K562 (cell line): Measurements from ENCODE around the gene USP20. TPM values are rescaled to one million over a fixed set of nuclear protein-coding genes. Genes with fewer than 3 reads are reported as not detected.

Experiments used
- ADNP ChIP-seq: fragments of 200-800 bp; sonication (Bioruptor generic); IDR thresholded peaks from 2 replicates; pipeline ENCODE4 v1.6.1; 2016; ENCODE audit warnings: missing genetic modification characterization, missing compliant biosample characterization
- C11orf30 ChIP-seq: fragments of 450-650 bp; IDR thresholded peaks from 2 replicates; pipeline ENCODE4 v1.6.1; 2016; ENCODE audit warnings: low read depth, mild to moderate bottlenecking
- FOXK2 ChIP-seq, 2 experiments: fragments of 450-650 bp; IDR thresholded peaks in 1 of 2; conservative IDR thresholded peaks in 1 of 2; 2 replicates each; pipeline ENCODE4 v1.6.1; 2016; ENCODE audit warnings: low read depth in 2 of 2, mild to moderate bottlenecking in 1 of 2
- GATAD2A ChIP-seq: fragments of 450-650 bp; IDR thresholded peaks from 2 replicates; pipeline ENCODE4 v1.6.1; 2017
- KLF13 ChIP-seq: fragments of 450-650 bp; IDR thresholded peaks from 2 replicates; pipeline ENCODE4 v1.6.1; 2016; ENCODE audit warnings: missing genetic modification characterization, low read depth, mild to moderate bottlenecking, missing compliant biosample characterization, moderate library complexity, borderline replicate concordance
- MYBL2 ChIP-seq, 2 experiments: fragments of 450-650 bp in 1 of 2; sonication (generic) in 1 of 2; formaldehyde crosslinking in 1 of 2; IDR thresholded peaks; 2 replicates each; pipeline versions ENCODE4 v1.6.1 to v1.8.1; 2017 to 2022; ENCODE audit warnings: borderline replicate concordance in 1 of 2, inconsistent platforms in 1 of 2, low read depth in 1 of 2, mild to moderate bottlenecking in 1 of 2, missing genetic modification reagents in 1 of 2, moderate library complexity in 1 of 2
- SMAD4 ChIP-seq: fragments of 250-450 bp; sonication (Bioruptor Pico); conservative IDR thresholded peaks from 2 replicates; pipeline ENCODE4 v1.8.0; 2021; ENCODE audit warnings: inconsistent platforms, mild to moderate bottlenecking, moderate library complexity
- U2AF1 ChIP-seq: fragments of 200-400 bp; formaldehyde crosslinking; optimal IDR thresholded peaks from 2 replicates; pipeline ENCODE3; 2017; ENCODE audit warnings: mild to moderate bottlenecking, low read depth, low read length, moderate library complexity
- polyA plus RNA-seq, 8 experiments: library from polyadenylated mRNA; depleted of rRNA in 4 of 8; stranded (reverse) in 5 of 8; unstranded in 3 of 8; fragments of >200 nt; fragmentation: Nextera tagmentation in 2 of 8; fragmentation: Illumina TruSeq in 1 of 8; extraction: Ambion mirVana in 2 of 8; extraction: Trizol in 1 of 8; gene quantifications; 2 replicates each; pipeline versions ENCODE4 v1.2.1 to v1.2.3, GENCODE V29; 2011 to 2014; ENCODE audit warnings: inconsistent platforms in 1 of 8, missing spikeins in 1 of 8
- total RNA-seq, 7 experiments: library from RNA; depleted of rRNA in 6 of 7; stranded (reverse); fragments of >200 nt in 6 of 7; fragmentation: Illumina TruSeq in 2 of 7; extraction: Trizol in 2 of 7; gene quantifications; 2 replicates each; pipeline versions ENCODE4 v1.2.1 to v1.2.3, GENCODE V29; 2011 to 2021; ENCODE audit warnings: low replicate concordance in 1 of 7
- TF ChIP-seq, protein P1 (sequence below): fragments of 450-650 bp; IDR thresholded peaks from 2 replicates; pipeline ENCODE4 v1.6.1; 2016; ENCODE audit warnings: mild to moderate bottlenecking, moderate library complexity
- TF ChIP-seq, protein P2 (sequence below): fragments of 450-650 bp; IDR thresholded peaks from 2 replicates; pipeline ENCODE4 v1.6.1; 2016; ENCODE audit warnings: mild to moderate bottlenecking
- TF ChIP-seq, protein P3 (sequence below): fragments of 450-650 bp; formaldehyde crosslinking; IDR thresholded peaks from 2 replicates; pipeline ENCODE4 v1.4.0; 2020; ENCODE audit warnings: mild to moderate bottlenecking, moderate library complexity

USP20 gene
- total and polyA plus RNA-seq, 9 of the 15 experiments (the other 6 are each of a cell fraction or from before 2014, with no cell fraction given) = 1.9 to 136 (median 49.1) TPM

DNA sequence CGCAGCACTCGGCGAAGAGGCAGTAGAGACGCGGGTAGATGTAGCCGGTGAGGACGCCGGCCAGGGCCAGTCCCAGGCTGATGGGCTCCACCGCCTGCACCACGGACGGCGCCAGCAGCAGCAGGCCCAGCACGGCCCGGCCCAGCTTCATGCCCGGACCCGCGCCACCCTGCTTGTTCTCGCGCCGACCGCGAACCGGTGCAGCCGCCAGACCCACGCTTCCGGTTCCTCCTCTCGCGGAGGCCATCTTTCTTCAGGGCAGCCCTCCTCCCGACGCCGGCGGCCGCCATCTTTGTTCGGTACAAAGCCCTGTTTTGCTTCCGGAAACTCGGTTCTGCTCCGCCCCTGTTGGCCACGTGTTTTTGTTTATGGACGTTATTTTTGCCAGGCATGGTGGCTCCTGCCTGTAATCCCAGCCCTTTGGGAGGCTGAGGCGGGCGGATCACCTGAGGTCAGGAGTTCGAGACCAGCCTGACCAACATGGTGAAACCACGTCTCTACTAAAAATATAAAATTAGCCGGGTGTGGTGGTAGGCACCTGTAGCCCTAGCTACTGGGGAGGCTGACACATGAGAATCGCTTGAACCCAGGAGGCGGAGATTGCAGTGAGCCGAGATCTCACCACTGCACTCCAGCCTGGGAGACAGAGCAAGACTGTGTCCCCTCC lies 11.2 kb upstream of the USP20 start, which contains the start of gene TOR1A (continued):
- TF ChIP-seq, protein P1, sequence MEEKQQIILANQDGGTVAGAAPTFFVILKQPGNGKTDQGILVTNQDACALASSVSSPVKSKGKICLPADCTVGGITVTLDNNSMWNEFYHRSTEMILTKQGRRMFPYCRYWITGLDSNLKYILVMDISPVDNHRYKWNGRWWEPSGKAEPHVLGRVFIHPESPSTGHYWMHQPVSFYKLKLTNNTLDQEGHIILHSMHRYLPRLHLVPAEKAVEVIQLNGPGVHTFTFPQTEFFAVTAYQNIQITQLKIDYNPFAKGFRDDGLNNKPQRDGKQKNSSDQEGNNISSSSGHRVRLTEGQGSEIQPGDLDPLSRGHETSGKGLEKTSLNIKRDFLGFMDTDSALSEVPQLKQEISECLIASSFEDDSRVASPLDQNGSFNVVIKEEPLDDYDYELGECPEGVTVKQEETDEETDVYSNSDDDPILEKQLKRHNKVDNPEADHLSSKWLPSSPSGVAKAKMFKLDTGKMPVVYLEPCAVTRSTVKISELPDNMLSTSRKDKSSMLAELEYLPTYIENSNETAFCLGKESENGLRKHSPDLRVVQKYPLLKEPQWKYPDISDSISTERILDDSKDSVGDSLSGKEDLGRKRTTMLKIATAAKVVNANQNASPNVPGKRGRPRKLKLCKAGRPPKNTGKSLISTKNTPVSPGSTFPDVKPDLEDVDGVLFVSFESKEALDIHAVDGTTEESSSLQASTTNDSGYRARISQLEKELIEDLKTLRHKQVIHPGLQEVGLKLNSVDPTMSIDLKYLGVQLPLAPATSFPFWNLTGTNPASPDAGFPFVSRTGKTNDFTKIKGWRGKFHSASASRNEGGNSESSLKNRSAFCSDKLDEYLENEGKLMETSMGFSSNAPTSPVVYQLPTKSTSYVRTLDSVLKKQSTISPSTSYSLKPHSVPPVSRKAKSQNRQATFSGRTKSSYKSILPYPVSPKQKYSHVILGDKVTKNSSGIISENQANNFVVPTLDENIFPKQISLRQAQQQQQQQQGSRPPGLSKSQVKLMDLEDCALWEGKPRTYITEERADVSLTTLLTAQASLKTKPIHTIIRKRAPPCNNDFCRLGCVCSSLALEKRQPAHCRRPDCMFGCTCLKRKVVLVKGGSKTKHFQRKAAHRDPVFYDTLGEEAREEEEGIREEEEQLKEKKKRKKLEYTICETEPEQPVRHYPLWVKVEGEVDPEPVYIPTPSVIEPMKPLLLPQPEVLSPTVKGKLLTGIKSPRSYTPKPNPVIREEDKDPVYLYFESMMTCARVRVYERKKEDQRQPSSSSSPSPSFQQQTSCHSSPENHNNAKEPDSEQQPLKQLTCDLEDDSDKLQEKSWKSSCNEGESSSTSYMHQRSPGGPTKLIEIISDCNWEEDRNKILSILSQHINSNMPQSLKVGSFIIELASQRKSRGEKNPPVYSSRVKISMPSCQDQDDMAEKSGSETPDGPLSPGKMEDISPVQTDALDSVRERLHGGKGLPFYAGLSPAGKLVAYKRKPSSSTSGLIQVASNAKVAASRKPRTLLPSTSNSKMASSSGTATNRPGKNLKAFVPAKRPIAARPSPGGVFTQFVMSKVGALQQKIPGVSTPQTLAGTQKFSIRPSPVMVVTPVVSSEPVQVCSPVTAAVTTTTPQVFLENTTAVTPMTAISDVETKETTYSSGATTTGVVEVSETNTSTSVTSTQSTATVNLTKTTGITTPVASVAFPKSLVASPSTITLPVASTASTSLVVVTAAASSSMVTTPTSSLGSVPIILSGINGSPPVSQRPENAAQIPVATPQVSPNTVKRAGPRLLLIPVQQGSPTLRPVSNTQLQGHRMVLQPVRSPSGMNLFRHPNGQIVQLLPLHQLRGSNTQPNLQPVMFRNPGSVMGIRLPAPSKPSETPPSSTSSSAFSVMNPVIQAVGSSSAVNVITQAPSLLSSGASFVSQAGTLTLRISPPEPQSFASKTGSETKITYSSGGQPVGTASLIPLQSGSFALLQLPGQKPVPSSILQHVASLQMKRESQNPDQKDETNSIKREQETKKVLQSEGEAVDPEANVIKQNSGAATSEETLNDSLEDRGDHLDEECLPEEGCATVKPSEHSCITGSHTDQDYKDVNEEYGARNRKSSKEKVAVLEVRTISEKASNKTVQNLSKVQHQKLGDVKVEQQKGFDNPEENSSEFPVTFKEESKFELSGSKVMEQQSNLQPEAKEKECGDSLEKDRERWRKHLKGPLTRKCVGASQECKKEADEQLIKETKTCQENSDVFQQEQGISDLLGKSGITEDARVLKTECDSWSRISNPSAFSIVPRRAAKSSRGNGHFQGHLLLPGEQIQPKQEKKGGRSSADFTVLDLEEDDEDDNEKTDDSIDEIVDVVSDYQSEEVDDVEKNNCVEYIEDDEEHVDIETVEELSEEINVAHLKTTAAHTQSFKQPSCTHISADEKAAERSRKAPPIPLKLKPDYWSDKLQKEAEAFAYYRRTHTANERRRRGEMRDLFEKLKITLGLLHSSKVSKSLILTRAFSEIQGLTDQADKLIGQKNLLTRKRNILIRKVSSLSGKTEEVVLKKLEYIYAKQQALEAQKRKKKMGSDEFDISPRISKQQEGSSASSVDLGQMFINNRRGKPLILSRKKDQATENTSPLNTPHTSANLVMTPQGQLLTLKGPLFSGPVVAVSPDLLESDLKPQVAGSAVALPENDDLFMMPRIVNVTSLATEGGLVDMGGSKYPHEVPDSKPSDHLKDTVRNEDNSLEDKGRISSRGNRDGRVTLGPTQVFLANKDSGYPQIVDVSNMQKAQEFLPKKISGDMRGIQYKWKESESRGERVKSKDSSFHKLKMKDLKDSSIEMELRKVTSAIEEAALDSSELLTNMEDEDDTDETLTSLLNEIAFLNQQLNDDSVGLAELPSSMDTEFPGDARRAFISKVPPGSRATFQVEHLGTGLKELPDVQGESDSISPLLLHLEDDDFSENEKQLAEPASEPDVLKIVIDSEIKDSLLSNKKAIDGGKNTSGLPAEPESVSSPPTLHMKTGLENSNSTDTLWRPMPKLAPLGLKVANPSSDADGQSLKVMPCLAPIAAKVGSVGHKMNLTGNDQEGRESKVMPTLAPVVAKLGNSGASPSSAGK = no peak
- peak; percentile 94 for TF ChIP-seq KLF13 (tag)
- TF ChIP-seq GATAD2A = peak; percentile 85
- peak; percentile 87 for TF ChIP-seq SMAD4 (CRISPR knock-in tag)
- TF ChIP-seq ADNP (tag) = no peak
- peak; percentile 75 for TF ChIP-seq C11orf30
- TF ChIP-seq U2AF1 = no peak
- TF ChIP-seq, protein P2, sequence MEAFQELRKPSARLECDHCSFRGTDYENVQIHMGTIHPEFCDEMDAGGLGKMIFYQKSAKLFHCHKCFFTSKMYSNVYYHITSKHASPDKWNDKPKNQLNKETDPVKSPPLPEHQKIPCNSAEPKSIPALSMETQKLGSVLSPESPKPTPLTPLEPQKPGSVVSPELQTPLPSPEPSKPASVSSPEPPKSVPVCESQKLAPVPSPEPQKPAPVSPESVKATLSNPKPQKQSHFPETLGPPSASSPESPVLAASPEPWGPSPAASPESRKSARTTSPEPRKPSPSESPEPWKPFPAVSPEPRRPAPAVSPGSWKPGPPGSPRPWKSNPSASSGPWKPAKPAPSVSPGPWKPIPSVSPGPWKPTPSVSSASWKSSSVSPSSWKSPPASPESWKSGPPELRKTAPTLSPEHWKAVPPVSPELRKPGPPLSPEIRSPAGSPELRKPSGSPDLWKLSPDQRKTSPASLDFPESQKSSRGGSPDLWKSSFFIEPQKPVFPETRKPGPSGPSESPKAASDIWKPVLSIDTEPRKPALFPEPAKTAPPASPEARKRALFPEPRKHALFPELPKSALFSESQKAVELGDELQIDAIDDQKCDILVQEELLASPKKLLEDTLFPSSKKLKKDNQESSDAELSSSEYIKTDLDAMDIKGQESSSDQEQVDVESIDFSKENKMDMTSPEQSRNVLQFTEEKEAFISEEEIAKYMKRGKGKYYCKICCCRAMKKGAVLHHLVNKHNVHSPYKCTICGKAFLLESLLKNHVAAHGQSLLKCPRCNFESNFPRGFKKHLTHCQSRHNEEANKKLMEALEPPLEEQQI = no peak
- peak; percentile 99 to 100 for TF ChIP-seq FOXK2 (conservative IDR thresholded peaks at IDR 0.05 in 1 of 2, IDR thresholded peaks at IDR 0.05 in 1 of 2; ENCODE audit: low read depth in 2 of 2)
- peak; percentile 54; the same call in 1 of the 2 replicates for TF ChIP-seq MYBL2 (IDR thresholded peaks at IDR 0.05; ENCODE audit: low read depth)
- no peak for TF ChIP-seq MYBL2 (CRISPR knock-in tag; IDR thresholded peaks at IDR 0.05; ENCODE audit: borderline replicate concordance)
- TF ChIP-seq, protein P3, sequence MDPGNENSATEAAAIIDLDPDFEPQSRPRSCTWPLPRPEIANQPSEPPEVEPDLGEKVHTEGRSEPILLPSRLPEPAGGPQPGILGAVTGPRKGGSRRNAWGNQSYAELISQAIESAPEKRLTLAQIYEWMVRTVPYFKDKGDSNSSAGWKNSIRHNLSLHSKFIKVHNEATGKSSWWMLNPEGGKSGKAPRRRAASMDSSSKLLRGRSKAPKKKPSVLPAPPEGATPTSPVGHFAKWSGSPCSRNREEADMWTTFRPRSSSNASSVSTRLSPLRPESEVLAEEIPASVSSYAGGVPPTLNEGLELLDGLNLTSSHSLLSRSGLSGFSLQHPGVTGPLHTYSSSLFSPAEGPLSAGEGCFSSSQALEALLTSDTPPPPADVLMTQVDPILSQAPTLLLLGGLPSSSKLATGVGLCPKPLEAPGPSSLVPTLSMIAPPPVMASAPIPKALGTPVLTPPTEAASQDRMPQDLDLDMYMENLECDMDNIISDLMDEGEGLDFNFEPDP (CRISPR knock-in tag) = no peak
